ENCODE data around the gene RPP21.

Gene RPP21

GRCh38 chr6:30329331-30329730, 15.6 kb upstream of the RPP21 start:
- no peak overlapping the region for H3K4me3 ChIP-seq (ENCODE audit: low read length)
- no peak for DNase-seq (ENCODE audit: low read depth)
- TF ChIP-seq CTCF (conservative IDR thresholded peaks at IDR 0.05; ENCODE audit: low read depth, low read length): no peak

- no peak for TF ChIP-seq CTCF (conservative IDR thresholded peaks at IDR 0.05; ENCODE audit: low read depth, low read length)
- no peak overlapping the region for H3K4me3 ChIP-seq (ENCODE audit: low read length)
- DNase-seq (ENCODE audit: low read depth): no peak
Observed at GRCh38 chr6:30331981-30332380, 13.0 kb upstream of the RPP21 start.

- no peak for TF ChIP-seq CTCF (conservative IDR thresholded peaks at IDR 0.05; ENCODE audit: low read depth, low read length)
- no peak for DNase-seq (ENCODE audit: low read depth)
- H3K4me3 ChIP-seq (ENCODE audit: low read length): no peak overlapping the region
Observed at GRCh38 chr6:30334075-30334783, 10.7 kb upstream of the RPP21 start.

DNA sequence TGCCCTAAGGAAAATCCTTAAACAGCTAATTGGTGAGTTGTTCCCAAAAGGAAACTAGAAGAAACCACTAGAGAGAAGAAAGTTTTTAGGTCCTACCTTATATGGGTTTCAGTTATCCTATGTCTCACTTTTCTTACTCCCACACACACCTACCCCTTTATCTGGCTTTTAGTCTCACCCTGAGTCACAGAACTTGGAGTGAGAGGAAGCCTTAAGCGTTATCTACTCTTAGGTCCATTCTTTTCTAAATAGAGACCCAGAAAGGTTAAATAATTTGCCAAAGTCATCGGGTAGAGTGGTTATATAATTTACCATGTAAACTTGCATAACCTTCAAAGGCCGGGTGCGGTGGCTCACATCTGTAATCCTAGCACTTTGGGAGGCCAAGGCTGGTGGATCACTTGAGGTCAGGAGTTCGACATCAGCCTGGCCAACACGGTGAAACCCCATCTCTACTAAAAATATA, 4.3 kb upstream of the RPP21 start:
- no peak for DNase-seq (ENCODE audit: low read depth)
- TF ChIP-seq CTCF (conservative IDR thresholded peaks at IDR 0.05; ENCODE audit: low read depth, low read length): no peak
- H3K4me3 ChIP-seq (ENCODE audit: low read length): no peak overlapping the region

- no peak for TF ChIP-seq CTCF (conservative IDR thresholded peaks at IDR 0.05; ENCODE audit: low read depth, low read length)
- H3K4me3 ChIP-seq (ENCODE audit: low read length): no peak overlapping the region
- DNase-seq (ENCODE audit: low read depth): no peak
Observed at GRCh38 chr6:30341218-30341617, 3.7 kb upstream of the RPP21 start.

DNA sequence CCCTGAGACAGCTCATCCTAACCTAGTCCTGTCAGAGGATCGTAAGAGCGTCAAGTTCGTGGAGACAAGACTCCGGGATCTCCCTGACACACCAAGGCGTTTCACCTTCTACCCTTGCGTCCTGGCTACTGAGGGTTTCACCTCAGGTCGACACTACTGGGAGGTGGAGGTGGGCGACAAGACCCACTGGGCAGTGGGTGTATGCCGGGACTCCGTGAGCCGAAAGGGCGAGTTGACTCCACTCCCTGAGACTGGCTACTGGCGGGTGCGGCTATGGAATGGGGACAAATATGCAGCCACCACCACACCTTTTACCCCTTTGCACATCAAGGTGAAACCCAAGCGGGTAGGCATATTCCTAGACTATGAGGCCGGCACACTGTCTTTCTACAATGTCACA, 3.2 kb upstream of the RPP21 start:
- TF ChIP-seq CTCF (conservative IDR thresholded peaks at IDR 0.05; ENCODE audit: low read depth, low read length): no peak
- H3K4me3 ChIP-seq (ENCODE audit: low read length): no peak overlapping the region
- DNase-seq (ENCODE audit: low read depth): no peak

DNA sequence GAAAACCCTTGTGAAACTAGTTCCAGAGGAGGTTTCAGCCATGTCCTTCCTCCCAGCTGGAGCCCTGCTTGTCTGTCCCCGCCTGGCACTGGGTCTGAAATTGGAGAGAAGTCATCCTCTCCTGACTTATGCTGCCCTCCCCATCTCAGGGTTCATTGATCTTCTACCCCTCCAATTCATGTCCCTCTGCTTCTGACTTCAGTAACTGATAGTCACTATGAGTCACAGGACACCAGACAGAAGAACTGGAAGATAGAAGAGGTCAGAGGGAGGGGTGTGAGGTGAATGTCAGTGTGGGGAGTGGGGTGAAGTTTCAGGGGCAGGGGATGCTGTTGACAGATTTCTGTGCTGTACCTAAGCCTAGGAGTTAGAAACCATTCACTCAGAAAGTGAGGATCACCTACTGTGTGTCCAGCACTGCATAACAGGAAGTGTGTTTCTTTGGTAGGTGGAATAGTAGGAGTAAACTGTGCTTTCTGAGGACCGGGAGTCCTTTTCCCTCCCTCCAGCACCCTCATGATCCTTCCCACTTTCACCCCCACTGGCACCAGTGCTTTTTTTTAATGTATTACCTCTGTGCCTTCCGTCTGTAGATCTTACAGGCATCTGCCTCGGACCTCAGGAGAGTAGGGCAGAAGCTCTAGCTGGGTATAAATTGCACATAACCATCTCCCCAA, 627 bp upstream of the RPP21 start:
- no peak for TF ChIP-seq CTCF (conservative IDR thresholded peaks at IDR 0.05; ENCODE audit: low read depth, low read length)
- peak overlapping the region; percentile 34 for H3K4me3 ChIP-seq (ENCODE audit: low read length)
- no peak for DNase-seq (ENCODE audit: low read depth)

All from retinal pigment epithelial cell (primary cell).